IMR-90 (cell line): ENCODE data around the gene RBP5. TPM values are rescaled to one million over a fixed set of nuclear protein-coding genes. Genes with fewer than 3 reads are reported as not detected.

Source experiments
- ATAC-seq: fragments of 200-7000 bp; cut with Tn5 transposase; 2 replicates; pipeline ENCODE4 v1.9.1; 2020; ENCODE audit warnings: low read depth, mild to moderate bottlenecking, moderate library complexity
- BruUV-seq: library from RNA; stranded (reverse); fragments of 400-500 nt; replicated peaks from 2 replicates; lab custom pipeline; 2021; lab: Mats Ljungman, UMichigan
- CTCF ChIA-PET: fragments of 300-600 bp; formaldehyde crosslinking; extraction: SDS; loops from one replicate; lab custom pipeline; 2021; ENCODE audit warnings: antibody characterized with exemption; lab: Yijun Ruan, JAX
- POLR2A ChIA-PET: fragments of 300-600 bp; sonication (Branson Sonifier 250); formaldehyde crosslinking; loops from one replicate; lab custom pipeline; 2022; ENCODE audit warnings: antibody characterized with exemption; ENCODE audit not compliant: unreplicated experiment; lab: Charles Lee
- DNase-seq: peaks from one replicate; pipeline ENCODE4 v3.0.0; 2013
- H2AFZ ChIP-seq: replicated peaks from 2 replicates; pipeline ENCODE3; 2013; ENCODE audit warnings: low read length, mild to moderate bottlenecking; ENCODE audit not compliant: poor library complexity
- H2AK5ac ChIP-seq: 2 replicates; pipeline ENCODE4 v1.6.1; 2013; ENCODE audit warnings: low read depth, low read length, inconsistent platforms
- H2AK9ac ChIP-seq: replicated peaks from 2 replicates; pipeline ENCODE3; 2013; ENCODE audit warnings: mild to moderate bottlenecking, low read depth, low read length, moderate library complexity; ENCODE audit not compliant: poor library complexity
- H2BK120ac ChIP-seq: 2 replicates; pipeline ENCODE4 v1.6.1; 2013; ENCODE audit warnings: low read depth, low read length, inconsistent platforms
- H2BK15ac ChIP-seq: 3 replicates; pipeline ENCODE4 v1.6.1; 2013; ENCODE audit warnings: low read depth, low read length, inconsistent platforms
- H2BK20ac ChIP-seq: 2 replicates; pipeline ENCODE4 v1.6.1; 2013; ENCODE audit warnings: low read depth, mild to moderate bottlenecking, inconsistent platforms, low read length, moderate library complexity
- H2BK5ac ChIP-seq: 2 replicates; pipeline ENCODE4 v1.6.1; 2013; ENCODE audit warnings: mild to moderate bottlenecking, low read depth, low read length, inconsistent platforms; ENCODE audit not compliant: poor library complexity, severe bottlenecking
- H3K14ac ChIP-seq: replicated peaks from 2 replicates; pipeline ENCODE4 v1.6.1; 2013; ENCODE audit warnings: low read depth, low read length, inconsistent platforms
- H3K18ac ChIP-seq: 2 replicates; pipeline ENCODE4 v1.6.1; 2013; ENCODE audit warnings: low read depth, low read length, control low read depth
- H3K23ac ChIP-seq: 2 replicates; pipeline ENCODE4 v1.6.1; 2013; ENCODE audit warnings: low read depth, low read length, inconsistent platforms
- H3K27ac ChIP-seq: 2 replicates; pipeline ENCODE4 v1.5.1; 2013; ENCODE audit warnings: mild to moderate bottlenecking, control low read depth, low read length; ENCODE audit not compliant: insufficient read depth
- H3K27me3 ChIP-seq: 2 replicates; pipeline ENCODE4 v1.6.1; 2013; ENCODE audit warnings: low read length; ENCODE audit not compliant: control insufficient read depth, insufficient read depth
- H3K36me3 ChIP-seq: 2 replicates; pipeline ENCODE4 v1.6.1; 2013; ENCODE audit warnings: low read length, mixed read lengths; ENCODE audit not compliant: control insufficient read depth, insufficient read depth
- H3K4ac ChIP-seq: 2 replicates; pipeline ENCODE4 v1.6.1; 2013; ENCODE audit warnings: low read depth, low read length, inconsistent platforms
- H3K4me1 ChIP-seq: 2 replicates; pipeline ENCODE4 v1.6.1; 2013; ENCODE audit warnings: low read length, mixed read lengths; ENCODE audit not compliant: control insufficient read depth, insufficient read depth
- H3K4me2 ChIP-seq: 2 replicates; pipeline ENCODE4 v1.6.1; 2013; ENCODE audit warnings: low read depth, mild to moderate bottlenecking, control low read depth, low read length, moderate library complexity
- H3K4me3 ChIP-seq: 2 replicates; pipeline ENCODE4 v1.5.1; 2013; ENCODE audit warnings: low read depth, mild to moderate bottlenecking, control low read depth, low read length, moderate library complexity; ENCODE audit not compliant: insufficient read depth
- H3K56ac ChIP-seq: 2 replicates; pipeline ENCODE4 v1.6.1; 2013; ENCODE audit warnings: low read length, inconsistent platforms; ENCODE audit not compliant: insufficient read depth; ENCODE audit errors: extremely low read depth
- H3K79me1 ChIP-seq, 2 experiments: 2 replicates each; pipeline ENCODE4 v1.6.1; 2013; ENCODE audit warnings: low read length in 2 of 2, inconsistent platforms in 1 of 2, low read depth in 1 of 2
- H3K9ac ChIP-seq: 2 replicates; pipeline ENCODE4 v1.6.1; 2013; ENCODE audit warnings: low read depth, low read length, control low read depth
- H3K9me1 ChIP-seq: 2 replicates; pipeline ENCODE4 v1.6.1; 2013; ENCODE audit warnings: low read length, inconsistent platforms; ENCODE audit not compliant: insufficient read depth
- H3K9me3 ChIP-seq: 2 replicates; pipeline ENCODE4 v1.6.1; 2013; ENCODE audit warnings: low read length; ENCODE audit not compliant: control insufficient read depth, insufficient read depth
- H4K20me1 ChIP-seq: 2 replicates; pipeline ENCODE4 v1.6.1; 2013; ENCODE audit warnings: low read length, inconsistent platforms; ENCODE audit not compliant: insufficient read depth
- H4K5ac ChIP-seq: 2 replicates; pipeline ENCODE4 v1.6.1; 2013; ENCODE audit warnings: mild to moderate bottlenecking, low read depth, low read length, control low read depth
- H4K8ac ChIP-seq, 2 experiments: 2 replicates each; pipeline ENCODE4 v1.6.1; 2013; ENCODE audit warnings: low read depth in 2 of 2, low read length in 2 of 2, control low read depth in 1 of 2, inconsistent platforms in 1 of 2
- H4K91ac ChIP-seq: 2 replicates; pipeline ENCODE4 v1.6.1; 2013; ENCODE audit warnings: low read depth, low read length, inconsistent platforms; ENCODE audit not compliant: insufficient read depth
- BHLHE40 ChIP-seq: fragments of 150-350 bp; IDR thresholded peaks from 2 replicates; pipeline ENCODE4 v1.6.1; 2016; ENCODE audit warnings: mild to moderate bottlenecking, low read depth, low read length
- CEBPB ChIP-seq: IDR thresholded peaks from 2 replicates; pipeline ENCODE4 v1.6.1; 2012; ENCODE audit warnings: low read depth, low read length, improper control_type of control experiment
- CHD1 ChIP-seq: IDR thresholded peaks from 2 replicates; pipeline ENCODE4 v1.6.1; 2012; ENCODE audit warnings: low read depth, low read length, improper control_type of control experiment
- CTCF ChIP-seq: conservative IDR thresholded peaks from 2 replicates; pipeline ENCODE4 v1.5.1; 2012; ENCODE audit warnings: mild to moderate bottlenecking, low read depth, low read length, improper control_type of control experiment
- ELK1 ChIP-seq: fragments of 150-350 bp; IDR thresholded peaks from 2 replicates; pipeline ENCODE4 v1.6.1; 2016; ENCODE audit warnings: low read depth, mild to moderate bottlenecking, low read length, moderate library complexity, borderline replicate concordance
- FOS ChIP-seq: fragments of 150-350 bp; IDR thresholded peaks from 2 replicates; pipeline ENCODE4 v1.6.1; 2016; ENCODE audit warnings: low read depth, low read length
- MAFK ChIP-seq: IDR thresholded peaks from 2 replicates; pipeline ENCODE4 v1.6.1; 2012; ENCODE audit warnings: low read depth, low read length, improper control_type of control experiment
- MAZ ChIP-seq: IDR thresholded peaks from 2 replicates; pipeline ENCODE4 v1.6.1; 2012; ENCODE audit warnings: low read depth, mild to moderate bottlenecking, low read length, improper control_type of control experiment, moderate library complexity, borderline replicate concordance
- MXI1 ChIP-seq: IDR thresholded peaks from 2 replicates; pipeline ENCODE4 v1.6.1; 2012; ENCODE audit warnings: low read depth, mild to moderate bottlenecking, low read length, moderate library complexity, borderline replicate concordance
- NFE2L2 ChIP-seq: fragments of 150-350 bp; IDR thresholded peaks from 2 replicates; pipeline ENCODE4 v1.6.1; 2016; ENCODE audit warnings: low read depth, mild to moderate bottlenecking, low read length
- POLR2A ChIP-seq: IDR thresholded peaks from 2 replicates; pipeline ENCODE4 v1.6.1; 2012; ENCODE audit warnings: mild to moderate bottlenecking, low read depth, low read length
- RAD21 ChIP-seq: IDR thresholded peaks from 2 replicates; pipeline ENCODE4 v1.6.1; 2012; ENCODE audit warnings: low read length, improper control_type of control experiment
- RCOR1 ChIP-seq: IDR thresholded peaks from 2 replicates; pipeline ENCODE4 v1.6.1; 2012; ENCODE audit warnings: mild to moderate bottlenecking, low read length, improper control_type of control experiment; ENCODE audit not compliant: insufficient replicate concordance
- RFX5 ChIP-seq: IDR thresholded peaks from 2 replicates; pipeline ENCODE4 v1.8.0; 2012; ENCODE audit warnings: low read depth, mild to moderate bottlenecking, low read length, moderate library complexity
- SMC3 ChIP-seq: fragments of 150-350 bp; IDR thresholded peaks from 2 replicates; pipeline ENCODE4 v1.6.1; 2016; ENCODE audit warnings: low read depth, mild to moderate bottlenecking, antibody characterized with exemption, low read length, moderate library complexity
- USF2 ChIP-seq: fragments of 150-350 bp; IDR thresholded peaks from 2 replicates; pipeline ENCODE4 v1.6.1; 2017; ENCODE audit warnings: mild to moderate bottlenecking, antibody characterized with exemption, low read length, low read depth
- WGBS, 2 experiments: methylation state at CpG; one replicate each; pipeline versions ENCODE4 v1.1.5 to v1.1.7; 2013; ENCODE audit warnings: missing lambda C conversion rate in 2 of 2; ENCODE audit not compliant: insufficient read length in 1 of 2; ENCODE audit errors: extremely low coverage in 2 of 2; 5-methylcytosine and 5-hydroxymethylcytosine counted together
- dilution Hi-C: fragments of 300-500 bp; cut with HindIII; formaldehyde crosslinking; loops from one replicate; pipeline ENCODE4 v1.14.3; 2018; ENCODE audit warnings: low sequenced_read_pairs; ENCODE audit not compliant: unreplicated experiment
- in situ Hi-C: fragments of 300-500 bp; cut with MboI; formaldehyde crosslinking; loops from 3 replicates; pipeline ENCODE4 v1.14.3; 2019; ENCODE audit warnings: low sequenced_read_pairs, inconsistent platforms, mixed read lengths
- intact Hi-C: fragments of 100-400 bp; cut with micrococcal nuclease; formaldehyde crosslinking; loops from 2 replicates; pipeline ENCODE4 v1.10.0; 2022
- polyA plus RNA-seq, 3 experiments: library from polyadenylated mRNA; depleted of rRNA; stranded (reverse); fragments of >200 nt; gene quantifications; 2 replicates each; pipeline ENCODE4 v1.2.3, GENCODE V29; 2012; ENCODE audit warnings: low replicate concordance in 1 of 3
- total RNA-seq: library from RNA; depleted of rRNA; stranded (reverse); fragments of >200 nt; gene quantifications from 2 replicates; pipeline ENCODE4 v1.2.3, GENCODE V29; 2012

The RBP5 gene
- total and polyA plus RNA-seq, 2 of the 4 experiments (the other 2 are of a cell fraction): 0.15 TPM; not detected in 1

DNA sequence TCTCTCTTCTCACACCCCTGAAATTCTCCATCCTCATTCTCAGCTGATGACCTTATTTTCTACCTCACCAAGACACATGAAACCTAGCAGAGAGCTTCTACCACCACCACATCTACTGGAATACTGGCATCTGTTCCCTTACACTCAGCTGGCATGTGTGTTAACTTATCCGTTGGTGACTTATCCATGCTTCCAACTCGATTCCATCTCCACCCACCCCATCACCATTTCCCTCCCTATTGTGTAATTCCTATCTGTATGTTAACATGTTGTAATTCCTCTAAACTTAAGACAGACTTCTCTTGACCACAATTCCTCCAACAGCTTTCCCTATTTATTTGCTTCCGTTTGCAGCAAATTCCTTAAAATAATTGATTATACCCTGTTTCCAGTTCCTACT is 52.8 kb downstream of the RBP5 start:
- ATAC-seq (peak; percentile 37), DNase-seq (peak; percentile 82)
- Histone ChIP-seq H4K5ac (no peak overlapping the region), H3K23ac (no peak overlapping the region), H3K4me2 (peak overlapping the region; percentile 51; the same call in 1 of the 2 replicates), H2BK20ac (0 out of 2 replicates have a peak overlapping the region, but pooled peaks have one; percentile 78), H3K27me3 (no peaks in the 10 kb centered on the region), H4K91ac (peak overlapping the region; percentile 61; the same call in 1 of the 2 replicates), H3K4ac (peak overlapping the region; percentile 77; the same call in 1 of the 2 replicates), H3K14ac (peak overlapping the region; percentile 80), H2BK5ac (peak overlapping the region; percentile 77), H2AK9ac (no peak overlapping the region), H3K79me1 (no peaks in the 10 kb centered on the region), H3K9me1 (peaks cover 17% of the 10 kb centered on the region), H3K4me3 (no peak overlapping the region), H3K27ac (peak overlapping the region; percentile 87; the same call in 1 of the 2 replicates), H3K9me3 (no peaks in the 10 kb centered on the region), H2BK120ac (peak overlapping the region; percentile 72), H4K20me1 (peaks cover 4% of the 10 kb centered on the region; the same call in 1 of the 2 replicates), H4K8ac (peak overlapping the region in 1 of 2 experiments; percentile 20; a peak in 1 of 4 replicates), H2AFZ (no peak overlapping the region), H3K56ac (no peak overlapping the region), H3K4me1 (peaks cover 17% of the 10 kb centered on the region), H3K18ac (peak overlapping the region; percentile 72), H3K36me3 (peaks cover 7% of the 10 kb centered on the region), H3K9ac (no peak overlapping the region), H2AK5ac (peak overlapping the region; percentile 76; the same call in 1 of the 2 replicates), H2BK15ac (peak overlapping the region; percentile 0; the same call in 1 of the 3 replicates)
- no TSS peak for BruUV-seq
- POLR2A ChIA-PET: no interaction called here
- TF ChIP-seq USF2 (no peak), MAZ (peak; percentile 31; the same call in 1 of the 2 replicates), MXI1 (no peak), CTCF (no peak), MAFK (no peak), RAD21 (no peak), NFE2L2 (no peak), ELK1 (no peak), FOS (peak; percentile 5; the same call in 1 of the 2 replicates), POLR2A (no peak), CEBPB (peak; percentile 95), RFX5 (no peak), RCOR1 (peak; percentile 68), BHLHE40 (no peak), CHD1 (no peak), SMC3 (no peak)
- dilution Hi-C loops (no loop called here), in situ Hi-C loops (no loop called here), intact Hi-C loops (no loop called here)
- CTCF ChIA-PET: interaction anchor here (1.2 kb wide), 1 partner anchor 18 kb away, joined by 3 read pairs; no protein-coding TSS in a partner anchor
- no CpG with 5 or more reads among the region's 3 CpGs for WGBS, 2 experiments
